ENCODE measurements around the gene C17orf78.
A peak's percentile ranks its signal among the peaks of the same experiment; 100 is the strongest.

C17orf78 gene

GRCh38 chr17:37388266-37388665 is 12.5 kb downstream of the C17orf78 start:
- DNase-seq, result no peak
- Histone ChIP-seq H3K27me3 (no peaks in the 10 kb centered on the region), H3K4me3 (no peak overlapping the region), H3K36me3 (peaks cover 0 to 4% (median 0%) of the 10 kb centered on the region in 3 donors), H3K9me3 (no peaks in the 10 kb centered on the region), H3K27ac (no peak overlapping the region), H3K4me1 (peaks cover 0 to 14% (median 7%) of the 10 kb centered on the region in 4 donors)
- intact Hi-C loops (cut with DNase I; ENCODE audit: low total_unique reads), result no loop called here
- no peak for TF ChIP-seq CTCF (IDR thresholded peaks at IDR 0.05)

- intact Hi-C loops (cut with DNase I; ENCODE audit: low total_unique reads), result no loop called here
Observed at GRCh38 chr17:37389160-37389559, 13.4 kb downstream of the C17orf78 start.

GRCh38 chr17:37391146-37391545 is 15.4 kb downstream of the C17orf78 start:
- no peaks in the 10 kb centered on the region for H3K27me3 ChIP-seq
- no peak for TF ChIP-seq CTCF (IDR thresholded peaks at IDR 0.05)
- DNase-seq, result no peak
- H3K9me3 ChIP-seq, result no peaks in the 10 kb centered on the region
- peak overlapping the region; percentile 38 to 47 for H3K27ac ChIP-seq
- H3K4me3 ChIP-seq, result no peak overlapping the region
- peaks cover 0 to 14% (median 7%) of the 10 kb centered on the region in 4 donors for H3K4me1 ChIP-seq
- intact Hi-C loops (cut with DNase I; ENCODE audit: low total_unique reads), result no loop called here
- peaks cover 0 to 4% (median 0%) of the 10 kb centered on the region in 3 donors for H3K36me3 ChIP-seq

More at GRCh38 chr17:37389160-37389559, 13.4 kb downstream of the C17orf78 start:
- H3K9me3 ChIP-seq, result no peaks in the 10 kb centered on the region
- H3K4me3 ChIP-seq, result no peak overlapping the region
- peaks cover 0 to 4% (median 0%) of the 10 kb centered on the region in 3 donors for H3K36me3 ChIP-seq
- H3K27ac ChIP-seq, result no peak overlapping the region
- H3K27me3 ChIP-seq, result no peaks in the 10 kb centered on the region
- no peak for TF ChIP-seq CTCF (IDR thresholded peaks at IDR 0.05)
- no peak for DNase-seq
- peaks cover 0 to 14% (median 7%) of the 10 kb centered on the region in 4 donors for H3K4me1 ChIP-seq

- no peak for DNase-seq
- intact Hi-C loops (cut with DNase I; ENCODE audit: low total_unique reads), result no loop called here
- H3K27ac ChIP-seq, result peak overlapping the region; percentile 38 to 47
Observed at GRCh38 chr17:37392024-37392590, 16.3 kb downstream of the C17orf78 start.

GRCh38 chr17:37393352-37393751 is 17.6 kb downstream of the C17orf78 start:
- H3K27me3 ChIP-seq, result no peaks in the 10 kb centered on the region

More at GRCh38 chr17:37392024-37392590, 16.3 kb downstream of the C17orf78 start:
- H3K4me1 ChIP-seq, result peaks cover 0 to 14% (median 7%) of the 10 kb centered on the region in 4 donors
- no peaks in the 10 kb centered on the region for H3K27me3 ChIP-seq
- H3K4me3 ChIP-seq, result no peak overlapping the region
- no peak for TF ChIP-seq CTCF (IDR thresholded peaks at IDR 0.05)
- H3K36me3 ChIP-seq, result peaks cover 0 to 4% (median 0%) of the 10 kb centered on the region in 3 donors
- H3K9me3 ChIP-seq, result no peaks in the 10 kb centered on the region

More at GRCh38 chr17:37393352-37393751, 17.6 kb downstream of the C17orf78 start:
- peaks cover 0 to 14% (median 7%) of the 10 kb centered on the region in 4 donors for H3K4me1 ChIP-seq
- intact Hi-C loops (cut with DNase I; ENCODE audit: low total_unique reads), result no loop called here
- no peak overlapping the region for H3K27ac ChIP-seq
- H3K9me3 ChIP-seq, result no peaks in the 10 kb centered on the region
- TF ChIP-seq CTCF (IDR thresholded peaks at IDR 0.05), result no peak
- H3K4me3 ChIP-seq, result no peak overlapping the region
- H3K36me3 ChIP-seq, result peaks cover 0 to 4% (median 0%) of the 10 kb centered on the region in 3 donors
- DNase-seq, result no peak

All from tibial artery (tissue), 4 donors.